ENCODE data around the gene NDST4.
A peak's percentile ranks its signal among the peaks of the same experiment; 100 is the strongest.

NDST4 gene

DNA sequence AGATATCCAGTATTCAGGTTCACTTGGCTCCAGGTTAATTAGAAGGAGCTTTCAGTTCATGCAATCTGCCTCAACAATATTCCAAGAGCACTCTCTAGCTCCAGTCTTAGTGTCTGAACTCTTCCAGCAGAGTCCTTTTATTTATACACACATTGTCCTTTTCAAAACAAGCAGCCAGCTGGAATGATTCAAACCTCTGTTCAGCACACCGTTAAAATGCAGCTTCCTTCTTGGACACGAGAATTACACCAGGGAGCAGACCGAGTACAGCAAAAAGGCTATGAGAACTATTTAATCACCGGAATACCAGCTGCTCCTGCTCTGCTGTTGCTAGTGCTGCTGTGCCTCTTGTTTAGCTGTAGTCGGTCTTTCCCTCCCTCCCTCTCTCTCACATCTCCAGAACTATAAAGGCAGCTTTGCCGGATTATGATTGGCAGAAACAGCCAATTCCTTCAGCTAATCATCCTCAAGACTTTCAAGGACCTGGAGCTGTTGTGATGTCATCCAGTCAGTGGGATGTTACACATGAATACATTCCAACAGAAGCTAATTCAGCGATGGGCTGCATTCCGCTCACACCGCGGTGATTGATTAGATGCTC lies at the start of gene NDST4:
Gene NDST4, minus strand, starts transcription at position 115 of the 601 bp plus-strand sequence. CDS start 36,584 bp downstream, outside the sequence.
- peak; percentile 46 for DNase-seq (ENCODE audit: low spot score)

- DNase-seq (ENCODE audit: low spot score), result no peak
These were observed 45.7 kb upstream of the NDST4 start for GRCh38 chr4:115159141-115159540.

DNA sequence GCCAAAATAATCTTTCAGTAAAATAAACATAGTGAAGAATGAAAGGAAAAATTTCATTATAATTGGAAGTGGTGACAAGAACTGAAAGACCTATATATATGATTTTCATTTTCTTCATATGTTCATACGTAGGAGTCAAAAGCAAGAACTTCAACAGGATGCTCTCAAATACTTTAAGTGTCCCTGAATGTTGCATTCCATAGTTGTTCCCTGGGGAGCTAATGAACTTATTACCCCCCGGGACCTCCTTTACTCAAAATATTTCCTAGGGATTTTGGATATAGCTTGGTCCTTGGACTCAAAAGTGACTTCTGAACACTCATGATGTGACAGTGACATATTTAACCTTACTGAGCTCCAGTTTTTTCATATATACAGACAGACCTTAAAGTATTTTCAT lies 44.9 kb upstream of the NDST4 start:
- no peak for DNase-seq (ENCODE audit: low spot score)

- DNase-seq (ENCODE audit: low spot score), result peak; percentile 37
These were observed 41.4 kb upstream of the NDST4 start for GRCh38 chr4:115154826-115155225.

GRCh38 chr4:115152965-115153364 lies 39.5 kb upstream of the NDST4 start:
- DNase-seq (ENCODE audit: low spot score), result no peak

DNA sequence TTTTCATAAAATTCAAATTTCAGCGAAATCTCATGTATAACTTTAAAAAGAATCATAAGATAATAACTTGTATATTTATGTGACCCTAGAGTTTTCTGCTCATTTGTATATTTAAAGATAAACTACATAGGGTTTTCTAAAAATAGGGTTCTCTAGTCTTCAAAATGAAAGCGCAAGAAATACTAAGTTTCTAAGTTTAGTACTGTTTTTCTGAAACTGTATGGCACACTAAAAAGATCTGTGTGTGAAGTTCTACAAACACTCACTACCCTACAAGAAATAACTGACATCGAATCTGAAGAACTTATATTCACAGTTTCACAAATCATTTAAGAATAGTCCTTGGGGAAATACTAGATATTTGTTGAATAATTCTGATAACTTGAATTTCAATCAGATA lies 38.7 kb upstream of the NDST4 start:
- DNase-seq (ENCODE audit: low spot score), result no peak

DNA sequence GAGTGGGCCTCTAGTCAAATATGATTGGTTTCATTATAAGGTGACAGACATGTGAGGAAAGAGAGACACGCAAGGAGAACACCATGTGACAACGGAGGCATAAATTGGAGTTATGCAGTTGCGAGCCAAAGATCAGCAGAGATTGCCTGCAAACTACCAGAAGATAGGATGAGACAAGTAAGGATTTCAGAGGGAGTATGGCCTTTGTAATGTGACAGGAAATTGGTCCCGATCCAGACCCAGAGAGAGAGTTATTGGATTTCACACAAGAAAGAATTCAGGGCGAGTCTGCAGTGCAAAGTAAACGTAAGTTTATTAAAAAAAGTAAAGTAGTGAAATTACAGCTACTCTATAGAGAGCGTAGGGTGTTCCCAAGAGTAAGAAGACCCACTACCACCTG lies 35.7 kb upstream of the NDST4 start:
- no peak for DNase-seq (ENCODE audit: low spot score)

DNA sequence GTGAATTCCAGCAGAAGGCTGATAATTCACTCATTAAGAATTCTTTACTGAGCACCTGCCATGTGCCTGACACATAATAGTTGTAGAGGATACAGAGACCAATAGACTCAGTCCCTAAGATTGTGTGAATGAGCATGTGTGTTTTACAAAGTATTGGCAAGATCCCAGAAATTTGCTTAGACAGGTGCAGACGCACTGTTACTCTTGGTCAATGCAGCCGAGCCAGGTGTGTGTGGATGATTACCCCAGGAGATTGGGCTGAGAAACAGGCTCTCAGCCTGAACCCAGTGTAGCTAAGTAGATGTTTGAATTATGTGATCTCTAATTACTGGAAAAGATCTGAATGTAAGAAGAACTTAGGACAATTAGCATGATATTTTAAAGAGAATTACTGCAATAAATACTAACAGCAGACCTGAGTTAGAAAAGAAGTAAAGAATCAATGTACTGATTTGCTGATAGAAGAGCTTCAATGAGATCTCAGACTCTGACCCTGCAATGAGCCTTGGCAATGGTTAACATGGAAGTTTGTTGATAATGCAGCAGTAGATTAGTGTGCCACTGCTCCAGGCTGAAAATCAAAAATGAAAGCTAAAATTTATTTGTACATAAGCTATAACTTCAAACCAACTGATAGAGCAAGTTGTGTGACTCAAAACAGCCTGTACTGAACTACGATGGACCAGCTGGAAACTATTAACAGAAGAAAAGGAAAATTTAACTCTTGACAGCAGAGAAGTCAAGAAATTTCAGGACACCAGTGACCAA lies 32.2 kb upstream of the NDST4 start:
- no peak for DNase-seq (ENCODE audit: low spot score)

- DNase-seq (ENCODE audit: low spot score), result no peak
These were observed 14.6 kb upstream of the NDST4 start for GRCh38 chr4:115128037-115128436.

- DNase-seq (ENCODE audit: low spot score), result no peak
These were observed 13.1 kb upstream of the NDST4 start for GRCh38 chr4:115126491-115126890.

DNA sequence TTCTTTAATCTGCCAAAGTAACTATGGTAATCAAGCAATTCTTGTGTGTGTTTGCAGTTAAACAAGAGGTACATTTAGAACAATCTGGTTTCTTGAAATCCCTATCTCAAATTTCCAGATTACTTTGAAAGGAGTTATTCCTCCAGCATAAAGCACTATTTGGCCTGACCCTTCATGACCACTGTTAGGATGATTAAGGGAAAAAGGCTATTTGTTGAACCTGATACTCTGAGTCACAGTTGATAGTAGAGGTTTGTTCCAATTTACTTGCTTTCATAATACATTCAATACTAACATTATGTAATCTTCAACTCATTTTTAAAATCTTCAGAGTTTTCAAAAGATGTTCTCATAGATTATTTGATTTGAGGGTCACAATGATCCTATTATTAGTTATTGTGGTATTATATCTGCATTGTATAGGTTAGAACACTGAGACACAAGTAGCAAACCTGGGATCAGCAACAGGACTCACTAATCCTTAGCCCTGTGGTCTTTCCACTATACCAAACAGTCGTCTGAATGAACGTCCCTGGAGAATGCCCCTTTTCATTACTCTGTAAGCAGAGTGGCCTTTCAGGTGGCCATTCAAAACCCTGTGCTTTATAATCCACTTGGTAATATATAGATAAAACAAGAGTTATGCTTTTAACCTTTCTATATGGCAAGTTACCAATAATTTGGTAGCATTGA lies 8.1 kb upstream of the NDST4 start:
- DNase-seq (ENCODE audit: low spot score), result no peak

- DNase-seq (ENCODE audit: low spot score), result no peak
These were observed 6.5 kb upstream of the NDST4 start for GRCh38 chr4:115119804-115120352.

DNA sequence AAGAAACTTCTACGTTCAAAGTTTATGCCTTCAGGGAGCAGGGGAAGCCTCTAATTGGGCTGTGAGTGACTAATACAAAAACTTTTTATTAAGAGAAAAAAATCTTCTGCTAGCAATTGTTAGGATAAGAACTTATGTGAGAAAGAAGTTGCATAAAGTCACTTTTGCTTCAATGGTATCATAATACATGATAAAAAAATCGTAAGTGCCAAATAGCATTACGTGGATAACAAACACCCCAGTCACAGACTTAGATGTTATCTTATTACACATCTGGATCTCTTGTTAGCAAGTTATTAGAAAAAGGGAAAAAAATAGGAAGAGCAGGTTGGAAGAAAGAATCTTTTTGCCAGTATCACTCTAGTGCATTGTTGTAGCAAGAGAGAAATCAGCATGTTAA lies 4.2 kb upstream of the NDST4 start:
- DNase-seq (ENCODE audit: low spot score), result no peak

- no peak for DNase-seq (ENCODE audit: low spot score)
These were observed 2.9 kb downstream of the NDST4 start for GRCh38 chr4:115110191-115111181.

DNA sequence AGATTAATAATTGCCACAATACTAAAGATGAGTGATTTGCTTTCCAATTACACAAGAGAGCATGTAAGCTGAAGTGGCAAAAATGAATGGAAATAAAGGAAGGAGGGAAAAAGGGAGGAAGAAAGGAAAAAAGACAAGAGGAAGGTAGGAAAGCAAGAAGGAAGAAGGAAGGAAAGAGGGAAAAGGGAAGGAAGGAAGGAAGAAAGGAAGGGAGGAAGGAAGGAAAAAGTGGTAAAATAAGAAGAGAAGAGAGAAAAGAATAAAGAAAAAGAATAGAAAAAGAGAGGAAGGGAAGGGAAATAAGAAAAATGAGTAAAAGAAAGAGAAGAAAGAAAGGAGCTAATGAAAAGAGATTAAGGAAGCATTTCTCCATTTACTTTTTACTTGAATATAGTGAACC lies 4.6 kb downstream of the NDST4 start:
- no peak for DNase-seq (ENCODE audit: low spot score)

DNA sequence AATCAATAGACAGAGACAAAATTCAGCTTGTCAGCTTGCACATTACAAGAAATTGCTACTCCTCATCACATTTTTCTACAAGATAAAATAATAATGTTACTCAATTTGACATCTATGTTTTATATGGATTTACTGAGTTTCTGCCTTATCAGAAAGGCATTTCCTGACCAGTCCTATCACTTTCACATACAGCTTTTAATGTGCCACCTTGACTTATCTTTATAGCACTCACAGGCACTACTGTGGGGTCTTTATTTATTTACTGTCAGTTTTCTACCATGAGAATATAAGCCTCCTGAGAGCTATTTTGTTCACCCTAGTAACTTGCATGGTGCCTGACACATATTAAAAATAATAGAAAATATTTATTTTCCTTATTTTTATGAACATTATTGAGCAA lies 6.0 kb downstream of the NDST4 start:
- DNase-seq (ENCODE audit: low spot score), result no peak

GRCh38 chr4:115101675-115102074 lies 11.7 kb downstream of the NDST4 start:
- no peak for DNase-seq (ENCODE audit: low spot score)

- DNase-seq (ENCODE audit: low spot score), result no peak
These were observed 22.8 kb downstream of the NDST4 start for GRCh38 chr4:115090483-115091075.

DNA sequence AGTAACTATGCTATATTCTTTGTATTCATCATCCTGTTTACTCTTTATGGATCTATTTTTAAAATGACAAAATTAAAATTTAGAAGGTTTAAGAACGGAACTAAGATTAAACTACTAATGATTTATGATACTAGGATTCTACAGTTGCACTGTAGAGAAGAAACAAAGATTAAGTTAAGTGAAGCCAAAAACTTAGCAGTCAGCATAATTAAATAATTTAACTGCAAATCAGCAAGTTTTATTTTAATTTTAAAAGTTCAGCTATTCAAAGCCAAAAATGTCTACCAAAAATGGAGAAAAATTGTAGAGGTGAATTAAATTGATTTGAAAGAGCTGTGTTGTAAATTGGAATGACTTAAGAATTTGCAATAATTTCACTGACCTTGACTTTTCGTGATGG lies 30.8 kb downstream of the NDST4 start:
- DNase-seq (ENCODE audit: low spot score), result no peak

- no peak for DNase-seq (ENCODE audit: low spot score)
These were observed 36.7 kb downstream of the NDST4 start for GRCh38 chr4:115076691-115077090.

DNA sequence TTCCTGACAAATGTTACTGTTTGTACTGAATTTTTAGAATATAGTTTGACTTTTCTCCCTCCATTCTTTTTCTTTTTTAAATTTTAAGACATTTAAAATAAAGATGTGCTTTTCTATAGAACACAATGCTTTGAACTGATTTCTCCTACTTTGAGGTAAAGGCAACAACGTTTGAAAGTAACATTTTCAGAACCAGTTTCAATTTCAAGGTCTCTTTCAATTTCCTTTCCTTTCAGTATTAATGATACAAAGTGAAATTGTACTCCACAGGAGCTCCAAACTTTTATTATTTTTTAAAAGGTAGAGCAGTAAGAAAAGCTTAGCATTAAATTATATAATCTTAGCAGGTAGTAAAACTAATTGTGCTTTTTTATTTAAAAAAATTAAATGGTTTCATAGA lies 54.9 kb downstream of the NDST4 start:
- DNase-seq (ENCODE audit: low spot score), result no peak

Measured in pons (tissue), 1 donor.